K562 (cell line): ENCODE data around the gene RPRD1B. TPM values are rescaled to one million over a fixed set of nuclear protein-coding genes. Genes with fewer than 3 reads are reported as not detected.

Source experiments
- CC2D1A ChIP-seq: fragments of 450-650 bp; IDR thresholded peaks from 2 replicates; pipeline ENCODE4 v1.6.1; 2017; ENCODE audit warnings: mild to moderate bottlenecking
- HDAC3 ChIP-seq: fragments of 450-650 bp; IDR thresholded peaks from 2 replicates; pipeline ENCODE4 v1.6.1; 2018; ENCODE audit warnings: borderline replicate concordance, mild to moderate bottlenecking, moderate library complexity; ENCODE audit not compliant: partially characterized antibody
- JUN ChIP-seq, 2 experiments: sonication (generic) in 1 of 2; formaldehyde crosslinking in 1 of 2; IDR thresholded peaks; 2 replicates each; pipeline versions ENCODE4 v1.6.1 to v1.8.0; 2012 to 2022; ENCODE audit warnings: borderline replicate concordance in 2 of 2, mild to moderate bottlenecking in 2 of 2, improper control_type of control experiment in 1 of 2, low read depth in 1 of 2, low read length in 1 of 2, missing genetic modification reagents in 1 of 2
- MECOM ChIP-seq: fragments of 250-450 bp; sonication (Bioruptor Pico); IDR thresholded peaks from 2 replicates; pipeline ENCODE4 v1.8.0; 2022; ENCODE audit warnings: inconsistent platforms
- SMARCA4 ChIP-seq: fragments of 450-650 bp; IDR thresholded peaks from 2 replicates; pipeline ENCODE4 v1.6.1; 2016
- ZBTB40 ChIP-seq, 2 experiments: fragments of 450-650 bp in 1 of 2; sonication (generic) in 1 of 2; formaldehyde crosslinking in 1 of 2; IDR thresholded peaks; 2 replicates each; pipeline versions ENCODE4 v1.7.1 to v1.9.0; 2016 to 2022; ENCODE audit warnings: inconsistent platforms in 1 of 2, mild to moderate bottlenecking in 1 of 2, missing genetic modification reagents in 1 of 2
- ZBTB43 ChIP-seq: sonication (generic); formaldehyde crosslinking; IDR thresholded peaks from 2 replicates; pipeline ENCODE4 v1.8.0; 2023; ENCODE audit warnings: mild to moderate bottlenecking, missing genetic modification reagents
- ZNF197 ChIP-seq: fragments of 200-800 bp; sonication (Bioruptor generic); IDR thresholded peaks from 2 replicates; pipeline ENCODE4 v1.6.1; 2016; ENCODE audit warnings: low read depth, missing genetic modification characterization, missing compliant biosample characterization
- ZNF263 ChIP-seq: sonication (generic); formaldehyde crosslinking; IDR thresholded peaks from 2 replicates; pipeline ENCODE4 v1.8.0; 2022; ENCODE audit warnings: mild to moderate bottlenecking, missing genetic modification reagents, borderline replicate concordance
- ZNF511 ChIP-seq: sonication (generic); formaldehyde crosslinking; IDR thresholded peaks from 2 replicates; pipeline ENCODE4 v1.8.0; 2022; ENCODE audit warnings: mild to moderate bottlenecking, missing genetic modification reagents
- ZNF77 ChIP-seq: fragments of 250-450 bp; sonication (Bioruptor Pico); IDR thresholded peaks from 2 replicates; pipeline ENCODE4 v1.5.0; 2020
- polyA plus RNA-seq, 8 experiments: library from polyadenylated mRNA; depleted of rRNA in 4 of 8; stranded (reverse) in 5 of 8; unstranded in 3 of 8; fragments of >200 nt; fragmentation: Nextera tagmentation in 2 of 8; fragmentation: Illumina TruSeq in 1 of 8; extraction: Ambion mirVana in 2 of 8; extraction: Trizol in 1 of 8; gene quantifications; 2 replicates each; pipeline versions ENCODE4 v1.2.1 to v1.2.3, GENCODE V29; 2011 to 2014; ENCODE audit warnings: inconsistent platforms in 1 of 8, missing spikeins in 1 of 8
- total RNA-seq, 7 experiments: library from RNA; depleted of rRNA in 6 of 7; stranded (reverse); fragments of >200 nt in 6 of 7; fragmentation: Illumina TruSeq in 2 of 7; extraction: Trizol in 2 of 7; gene quantifications; 2 replicates each; pipeline versions ENCODE4 v1.2.1 to v1.2.3, GENCODE V29; 2011 to 2021; ENCODE audit warnings: low replicate concordance in 1 of 7

The RPRD1B gene
- total and polyA plus RNA-seq, 9 of the 15 experiments (the other 6 are each of a cell fraction or from before 2014, with no cell fraction given), result 5.5 to 43.0 (median 24.4) TPM

- peak; percentile 32; the same call in 1 of the 2 replicates for TF ChIP-seq JUN (IDR thresholded peaks at IDR 0.05; ENCODE audit: borderline replicate concordance, low read depth, low read length)
- no peak for TF ChIP-seq JUN (CRISPR knock-in tag; IDR thresholded peaks at IDR 0.05; ENCODE audit: borderline replicate concordance)
- peak; percentile 70 for TF ChIP-seq SMARCA4
- no peak; the same call in 1 of the 2 replicates for TF ChIP-seq MECOM (CRISPR knock-in tag)
- peak; percentile 48; the same call in 1 of the 2 replicates for TF ChIP-seq ZNF263 (CRISPR knock-in tag)
- TF ChIP-seq ZNF197, result no peak
- TF ChIP-seq ZBTB40 (IDR thresholded peaks at IDR 0.05), result no peak
- no peak for TF ChIP-seq ZBTB40 (CRISPR knock-in tag; IDR thresholded peaks at IDR 0.05)
- TF ChIP-seq ZNF77, result no peak
- TF ChIP-seq HDAC3, result peak; percentile 23
- TF ChIP-seq ZNF511, result no peak; the same call in 1 of the 2 replicates
- no peak for TF ChIP-seq ZBTB43 (CRISPR knock-in tag)
- peak; percentile 88 for TF ChIP-seq CC2D1A
Observed at GRCh38 chr20:38113401-38114325, 80.1 kb downstream of the RPRD1B start (continued).
